Measurements from ENCODE around the gene MAP1LC3A.

Gene MAP1LC3A

GRCh38 chr20:34529742-34530141 lies 28.8 kb upstream of the MAP1LC3A start:
- DNase-seq (ENCODE audit: low spot score), result no peak

- DNase-seq (ENCODE audit: low spot score), result no peak
Measured at GRCh38 chr20:34530342-34530741, 28.2 kb upstream of the MAP1LC3A start.

- DNase-seq (ENCODE audit: low spot score), result no peak
Measured at GRCh38 chr20:34531608-34532265, 26.8 kb upstream of the MAP1LC3A start.

- no peak for DNase-seq (ENCODE audit: low spot score)
Measured at GRCh38 chr20:34532320-34532719, 26.2 kb upstream of the MAP1LC3A start.

- DNase-seq (ENCODE audit: low spot score), result no peak
Measured at GRCh38 chr20:34532756-34533155, 25.8 kb upstream of the MAP1LC3A start.

DNA sequence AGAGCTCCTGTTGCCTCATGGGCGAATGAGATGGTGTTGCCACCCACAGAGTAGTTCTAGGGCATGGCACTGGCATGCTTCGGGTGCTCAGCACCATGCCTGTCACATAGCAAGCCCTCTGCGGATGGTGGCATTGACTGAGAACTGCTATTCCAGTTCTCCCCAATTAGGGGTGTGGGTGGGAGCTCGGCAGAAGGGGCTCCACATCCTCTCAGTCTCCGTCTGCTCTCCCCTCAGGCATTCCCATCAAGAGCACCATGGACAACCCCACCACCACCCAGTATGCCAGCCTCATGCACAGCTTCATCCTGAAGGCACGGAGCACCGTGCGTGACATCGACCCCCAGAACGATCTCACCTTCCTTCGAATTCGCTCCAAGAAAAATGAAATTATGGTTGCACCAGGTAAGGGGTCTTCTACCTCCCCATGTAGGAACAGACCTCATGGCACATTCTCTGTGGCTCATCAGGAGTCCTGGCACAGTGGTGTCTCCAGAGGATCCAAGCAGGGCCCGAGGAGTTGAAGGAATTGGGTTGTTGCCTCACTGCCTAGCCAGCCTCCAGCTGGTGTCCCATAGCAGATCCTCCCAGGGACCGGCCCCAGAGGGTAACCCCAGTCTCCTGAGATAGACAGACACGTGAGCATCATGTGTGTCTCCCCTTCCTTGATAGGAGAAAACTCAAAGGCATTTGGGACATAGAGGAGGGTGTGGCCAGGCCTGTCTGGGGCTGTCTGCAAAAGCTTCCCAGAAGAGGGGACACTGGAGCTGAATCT lies 23.9 kb upstream of the MAP1LC3A start:
- DNase-seq (ENCODE audit: low spot score), result no peak

DNA sequence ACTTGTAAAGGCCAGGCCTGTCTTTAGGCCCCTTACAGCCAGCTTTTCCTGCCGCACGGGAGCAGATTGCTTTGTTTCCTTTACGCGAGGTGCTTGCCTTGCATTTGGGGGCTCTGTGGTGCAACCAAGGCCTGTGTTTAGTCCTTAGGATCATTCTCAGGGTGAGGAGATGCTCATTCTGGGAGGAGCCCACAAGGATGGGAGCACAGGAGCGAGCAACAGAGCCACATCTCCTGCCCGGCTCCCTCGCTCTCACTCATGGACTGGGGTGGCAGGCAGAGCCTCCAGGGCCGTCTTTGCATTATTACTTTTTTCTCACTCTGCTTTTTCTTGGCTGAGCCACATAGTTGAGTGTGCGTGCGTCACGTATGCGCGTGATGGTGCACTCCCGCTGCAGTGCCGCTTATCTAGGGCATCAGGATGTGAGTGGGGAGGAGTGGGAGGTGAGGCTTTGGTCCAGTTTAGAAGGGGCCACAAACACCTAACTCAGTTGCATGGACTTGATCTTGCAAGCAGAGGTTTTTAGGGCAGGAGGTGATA lies 23.1 kb upstream of the MAP1LC3A start:
- DNase-seq (ENCODE audit: low spot score), result no peak

DNA sequence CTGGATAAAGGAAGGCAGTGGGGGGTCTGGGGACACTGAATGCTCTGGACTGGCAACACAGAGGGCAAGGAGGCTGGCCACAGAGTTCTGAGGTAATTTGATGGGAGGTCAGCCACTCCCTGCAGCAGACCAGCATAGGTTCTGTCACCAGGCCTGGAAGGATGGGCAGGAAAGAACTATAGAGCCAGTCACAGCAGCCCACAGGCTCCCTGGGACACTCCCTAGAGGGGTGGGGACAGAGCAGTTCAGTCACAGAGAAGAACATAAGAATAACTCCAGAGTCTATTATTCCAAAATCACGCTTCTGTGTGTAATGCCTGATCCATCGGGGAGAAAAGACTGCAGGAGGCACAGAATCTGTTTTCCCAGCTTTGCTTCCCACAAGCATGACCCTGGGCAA lies 22.7 kb upstream of the MAP1LC3A start:
- no peak for DNase-seq (ENCODE audit: low spot score)

DNA sequence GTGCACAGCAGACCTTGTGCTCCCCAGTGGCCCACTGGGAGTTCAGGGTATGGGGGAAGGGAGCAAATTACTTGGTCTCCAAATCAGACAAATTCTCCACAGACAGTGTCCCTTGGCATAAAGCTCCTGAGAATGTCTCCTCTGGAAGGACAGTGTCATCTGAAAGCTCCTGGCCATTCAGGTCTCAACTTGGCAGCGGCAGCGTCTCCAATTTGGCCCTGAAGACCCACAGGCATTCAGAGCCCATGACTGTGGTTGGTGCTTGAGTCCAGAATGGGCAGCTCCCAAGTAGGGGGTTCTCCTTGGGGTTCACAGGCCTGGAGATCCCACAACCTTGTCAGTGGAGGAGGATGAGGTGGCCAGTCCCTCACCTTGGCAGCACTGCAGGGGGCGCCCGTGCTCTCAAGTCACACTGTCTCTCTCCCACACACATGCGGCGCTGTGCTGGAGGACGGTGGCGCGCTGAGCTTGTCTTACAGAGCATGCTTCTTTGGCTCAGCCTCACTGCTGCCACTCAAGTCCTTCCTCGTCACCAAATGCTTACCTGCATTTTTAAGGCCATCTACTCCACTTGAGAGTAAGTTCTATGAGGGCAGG lies 21.6 kb upstream of the MAP1LC3A start:
- peak; percentile 51 for DNase-seq (ENCODE audit: low spot score)

DNA sequence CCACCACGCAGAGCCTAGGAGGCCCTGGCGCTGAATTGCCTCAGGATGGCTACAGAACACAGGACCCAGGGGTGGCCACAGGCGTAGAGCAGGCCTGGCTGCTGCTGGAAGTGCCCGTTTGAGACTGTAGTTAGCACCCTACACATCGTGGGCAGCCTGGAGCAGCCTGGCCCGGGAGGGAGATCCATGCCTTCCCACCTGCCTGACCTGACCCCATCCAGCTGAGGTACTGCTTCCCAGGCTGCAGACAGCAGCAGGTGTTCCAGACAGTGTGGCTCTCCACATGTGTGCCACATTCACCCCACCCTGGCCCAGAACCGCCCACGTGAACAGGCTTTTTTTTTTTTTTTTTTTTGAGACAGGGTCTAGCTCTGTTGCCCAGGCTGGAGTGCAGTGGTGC lies 20.9 kb upstream of the MAP1LC3A start:
- DNase-seq (ENCODE audit: low spot score), result no peak

- peak; percentile 71 for DNase-seq (ENCODE audit: low spot score)
Measured at GRCh38 chr20:34538671-34539123, 19.8 kb upstream of the MAP1LC3A start.

DNA sequence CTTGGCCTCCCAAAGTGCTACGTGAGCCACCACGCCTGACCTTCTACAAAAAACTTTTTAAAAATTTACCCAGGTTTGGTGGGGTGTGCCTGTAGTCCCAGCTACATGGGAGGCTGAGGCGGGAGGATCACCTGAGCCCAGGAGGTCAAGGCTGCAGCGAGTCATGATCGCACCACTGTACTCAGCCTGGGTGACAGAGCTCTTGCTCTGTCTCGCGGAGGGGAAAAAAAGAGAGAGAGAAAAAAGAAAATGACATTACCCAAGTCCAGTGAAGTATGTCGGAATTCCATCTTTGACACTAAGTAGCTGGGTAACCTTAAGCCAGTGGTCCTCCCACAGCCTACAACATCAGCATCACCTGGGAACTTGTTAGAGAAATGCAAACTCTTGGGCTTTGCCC lies 18.8 kb upstream of the MAP1LC3A start:
- DNase-seq (ENCODE audit: low spot score), result no peak

DNA sequence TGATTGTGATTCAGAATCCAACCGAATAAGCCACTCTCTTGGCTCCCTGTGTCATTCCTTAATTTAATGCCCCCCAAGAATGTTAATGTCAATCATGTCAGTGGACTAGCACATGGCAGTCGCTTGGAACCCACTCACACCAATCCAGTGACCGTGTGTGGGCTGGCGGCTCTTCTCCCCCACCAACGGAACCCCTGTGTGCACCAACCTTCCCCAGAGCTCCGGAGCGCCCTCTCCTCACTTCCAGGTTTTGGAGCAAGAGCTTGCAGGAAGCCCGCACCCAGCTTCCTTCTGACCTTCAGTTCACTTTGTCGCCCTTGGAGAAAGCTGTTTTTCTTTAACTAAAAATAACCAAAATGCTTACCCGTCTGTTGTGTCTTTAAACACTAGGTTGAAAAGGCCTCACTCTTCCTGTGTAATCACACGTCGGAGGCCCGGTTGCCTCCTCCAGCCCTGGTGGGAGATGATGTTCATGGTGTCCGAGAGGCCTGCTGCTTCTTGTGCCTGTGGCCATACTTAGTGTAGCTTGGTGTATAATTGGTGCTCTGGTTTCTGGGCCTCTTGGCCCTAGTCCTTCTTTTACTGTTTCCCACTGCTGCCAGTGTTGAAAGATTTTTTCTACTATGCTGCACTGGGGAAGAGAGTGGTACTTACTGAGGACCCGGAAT lies 17.8 kb upstream of the MAP1LC3A start:
- no peak for DNase-seq (ENCODE audit: low spot score)

DNA sequence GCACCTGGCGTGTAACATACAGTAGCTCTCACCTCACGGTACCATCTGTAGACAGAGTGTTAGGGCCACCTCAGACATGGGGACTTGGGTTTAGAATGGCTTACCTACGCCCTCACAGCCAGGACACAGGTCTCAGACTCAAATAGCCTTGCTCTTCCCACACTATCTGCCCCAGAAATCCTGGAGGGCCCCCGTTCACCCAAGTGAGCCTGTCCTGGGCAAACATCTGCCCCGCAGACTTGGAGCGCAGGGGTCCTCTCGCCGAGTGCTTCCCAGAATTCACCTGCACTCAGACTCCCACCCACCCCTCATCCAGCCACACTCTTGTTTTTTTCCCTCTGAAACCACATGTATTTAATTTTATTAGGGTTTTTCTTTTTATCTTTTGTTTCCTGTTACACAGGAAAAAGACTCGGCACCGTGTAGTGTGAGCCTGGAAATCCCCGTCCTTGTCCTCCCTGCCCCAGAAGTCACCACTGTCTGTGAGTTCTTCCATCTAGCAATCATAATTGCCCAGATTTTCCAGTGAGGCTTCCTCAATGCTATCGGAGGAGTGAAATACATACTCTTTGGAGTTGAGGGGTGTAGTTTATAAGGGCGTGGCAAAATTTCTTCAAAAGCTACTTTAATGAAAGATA lies 17.1 kb upstream of the MAP1LC3A start:
- no peak for DNase-seq (ENCODE audit: low spot score)

- DNase-seq (ENCODE audit: low spot score), result no peak
Measured at GRCh38 chr20:34541917-34542316, 16.6 kb upstream of the MAP1LC3A start.

- no peak for DNase-seq (ENCODE audit: low spot score)
Measured at GRCh38 chr20:34542439-34542838, 16.1 kb upstream of the MAP1LC3A start.

- DNase-seq (ENCODE audit: low spot score), result no peak
Measured at GRCh38 chr20:34543463-34544056, 15.0 kb upstream of the MAP1LC3A start.

- DNase-seq (ENCODE audit: low spot score), result peak; percentile 62
Measured at GRCh38 chr20:34544109-34544796, 14.3 kb upstream of the MAP1LC3A start.

- no peak for DNase-seq (ENCODE audit: low spot score)
Measured at GRCh38 chr20:34546751-34547181, 11.8 kb upstream of the MAP1LC3A start.

DNA sequence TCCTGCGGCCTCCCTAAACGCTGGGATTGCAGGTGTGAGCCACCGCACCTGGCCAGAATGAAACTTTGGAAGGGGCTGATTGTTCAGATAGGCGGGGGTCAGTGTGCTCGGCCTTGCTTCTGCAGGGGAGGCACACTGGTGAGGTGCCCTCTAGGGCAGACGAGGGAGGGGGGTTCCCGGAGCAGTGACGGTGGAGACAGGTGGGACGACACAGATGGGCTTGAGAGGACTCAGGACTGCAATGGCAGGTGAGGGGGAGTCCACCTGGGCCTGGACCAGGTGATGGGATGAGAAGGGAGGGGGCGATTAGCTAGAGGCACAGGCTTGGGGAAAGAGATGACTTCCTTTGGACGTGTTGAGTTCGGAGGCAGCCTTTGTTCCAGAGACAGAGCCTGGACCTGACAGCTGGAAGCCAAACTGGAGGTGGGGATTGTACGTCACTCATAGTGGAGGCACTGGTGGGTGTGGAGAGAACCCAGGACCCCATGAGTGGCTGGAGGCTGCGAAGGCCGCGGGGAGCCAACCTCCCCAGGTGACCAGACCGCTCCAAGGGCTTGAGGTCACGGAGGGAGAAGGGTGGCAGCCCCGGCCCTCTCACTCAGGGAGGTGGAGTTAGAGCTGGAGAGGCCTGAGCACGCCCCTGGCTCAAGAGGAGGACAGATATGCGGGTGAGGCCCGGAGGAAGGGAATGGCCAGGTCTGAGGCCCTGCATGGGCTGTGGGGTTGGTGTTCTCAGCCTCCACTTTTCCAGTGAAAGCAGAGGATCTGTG lies 10.5 kb upstream of the MAP1LC3A start:
- DNase-seq (ENCODE audit: low spot score), result no peak
